Mammary epithelial cell (primary cell): ENCODE data around the gene ITPRID2.

Source experiments
- EZH2 ChIP-seq: IDR thresholded peaks from 2 replicates; pipeline ENCODE4 v1.6.1; 2012; ENCODE audit warnings: low read length, inconsistent platforms, borderline replicate concordance
- TF ChIP-seq, protein P1 (sequence below), 2 donors: IDR thresholded peaks in 1 of 2; conservative IDR thresholded peaks in 1 of 2; 2 replicates each; pipeline ENCODE4 v1.5.1; 2011 to 2012; ENCODE audit warnings: inconsistent platforms in 2 of 2, low read length in 2 of 2, mild to moderate bottlenecking in 2 of 2, control low read depth in 1 of 2, low read depth in 1 of 2; ENCODE audit not compliant: insufficient read depth in 1 of 2; ENCODE audit errors: extremely low read depth in 1 of 2

DNA sequence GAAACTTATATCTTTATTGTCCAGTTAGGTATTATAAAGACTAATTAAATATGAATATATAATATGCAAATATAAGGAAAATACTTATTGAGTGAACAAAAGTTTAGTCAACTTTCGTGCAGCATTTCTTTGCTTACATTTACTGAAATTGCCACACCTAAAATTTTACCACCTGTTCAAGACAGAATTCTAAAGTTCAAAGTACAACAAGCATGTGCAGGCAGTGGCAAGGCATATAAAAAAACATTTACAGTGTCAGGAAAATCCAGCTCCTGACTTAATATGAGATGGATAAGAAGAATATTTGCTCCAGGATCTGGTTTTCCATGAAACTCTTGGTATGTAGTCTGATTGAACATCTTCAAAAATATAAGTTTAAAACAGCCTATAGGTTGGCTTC lies 4.8 kb downstream of the ITPRID2 start:
- TF ChIP-seq, protein P1, sequence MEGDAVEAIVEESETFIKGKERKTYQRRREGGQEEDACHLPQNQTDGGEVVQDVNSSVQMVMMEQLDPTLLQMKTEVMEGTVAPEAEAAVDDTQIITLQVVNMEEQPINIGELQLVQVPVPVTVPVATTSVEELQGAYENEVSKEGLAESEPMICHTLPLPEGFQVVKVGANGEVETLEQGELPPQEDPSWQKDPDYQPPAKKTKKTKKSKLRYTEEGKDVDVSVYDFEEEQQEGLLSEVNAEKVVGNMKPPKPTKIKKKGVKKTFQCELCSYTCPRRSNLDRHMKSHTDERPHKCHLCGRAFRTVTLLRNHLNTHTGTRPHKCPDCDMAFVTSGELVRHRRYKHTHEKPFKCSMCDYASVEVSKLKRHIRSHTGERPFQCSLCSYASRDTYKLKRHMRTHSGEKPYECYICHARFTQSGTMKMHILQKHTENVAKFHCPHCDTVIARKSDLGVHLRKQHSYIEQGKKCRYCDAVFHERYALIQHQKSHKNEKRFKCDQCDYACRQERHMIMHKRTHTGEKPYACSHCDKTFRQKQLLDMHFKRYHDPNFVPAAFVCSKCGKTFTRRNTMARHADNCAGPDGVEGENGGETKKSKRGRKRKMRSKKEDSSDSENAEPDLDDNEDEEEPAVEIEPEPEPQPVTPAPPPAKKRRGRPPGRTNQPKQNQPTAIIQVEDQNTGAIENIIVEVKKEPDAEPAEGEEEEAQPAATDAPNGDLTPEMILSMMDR (conservative IDR thresholded peaks at IDR 0.05 in 1 of 2, IDR thresholded peaks at IDR 0.05 in 1 of 2; ENCODE audit: extremely low read depth in 1 of 2, insufficient read depth in 1 of 2, low read depth in 1 of 2, low read length in 2 of 2) = no peak
- no peak for TF ChIP-seq EZH2
